ENCODE data around the gene ARHGEF39. TPM values are rescaled to one million over a fixed set of nuclear protein-coding genes. Genes with fewer than 3 reads are reported as not detected.
"Not testable (repeated sequence)": the region's sequence is repeated elsewhere in the genome, so short reads cannot be mapped to it uniquely, and the experiment has no call there.

Gene ARHGEF39
- total RNA-seq, 2 experiments from 2014 or later = 19.1 to 19.9 TPM

DNA sequence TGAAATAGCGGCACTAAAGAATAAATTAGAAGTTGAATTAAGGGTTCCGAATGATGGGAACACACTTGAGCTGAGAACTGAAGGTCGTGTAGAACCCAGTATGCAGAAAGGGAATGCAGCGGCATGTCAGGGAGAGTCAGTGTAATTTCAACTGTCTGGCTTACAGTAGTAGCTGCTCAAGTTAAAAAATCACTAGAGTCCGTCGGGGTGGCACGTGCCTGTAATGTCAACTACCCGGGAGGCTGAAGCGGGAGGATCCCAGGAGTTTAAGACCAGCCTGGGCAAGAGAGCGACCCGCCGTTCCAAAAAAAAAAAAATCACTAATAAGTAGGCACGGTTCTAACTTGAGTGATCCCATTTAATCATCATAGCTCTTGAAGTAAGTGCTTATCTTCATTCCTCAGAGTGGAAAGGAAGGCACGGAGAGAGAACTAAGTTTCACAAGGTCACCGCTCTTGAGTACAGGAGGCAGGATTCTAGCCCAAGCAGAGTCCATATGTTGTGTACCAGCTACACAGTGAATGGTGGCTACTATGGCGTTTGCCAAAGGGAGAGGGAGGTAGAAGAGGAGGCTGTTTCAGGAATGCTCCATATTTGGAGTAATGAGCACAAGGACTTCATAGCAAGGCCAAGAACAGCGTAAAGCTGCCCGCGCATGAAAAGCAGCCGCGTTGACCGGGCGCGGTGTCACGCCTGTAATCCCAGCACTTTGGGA lies 8.0 kb downstream of the ARHGEF39 start:
- Mint-ChIP-seq H3K4me3 (peak overlapping the region; percentile 93), H3K9me3 (no peaks in the 10 kb centered on the region), H3K36me3 (ENCODE audit: low read depth) (peaks cover 33% of the 10 kb centered on the region), H3K27ac (peak overlapping the region; percentile 94), H3K4me1 (peaks cover 58% of the 10 kb centered on the region), H3K27me3 (peaks cover 4% of the 10 kb centered on the region)
- ChIA-PET CTCF (interaction anchor here (1.3 to 12.1 kb wide), 13 partner anchors 8 to 100 kb away, joined by 4 to 223 read pairs (median 14); partner anchors contain the start of genes ARHGEF39, CD72, CREB3 and GBA2), POLR2A (interaction anchor here (0.6 to 11.8 kb wide), 20 partner anchors 8 to 585 kb away, joined by 3 to 257 read pairs (median 5); partner anchors contain the start of genes ARHGEF39, CA9, CD72 and CLTA)
- DNase-seq = no peak

- CTCF ChIA-PET = interaction anchor here (1.5 to 12.1 kb wide), 8 partner anchors 8 to 92 kb away, joined by 4 to 223 read pairs (median 31); partner anchors contain the start of genes ARHGEF39, CD72, CREB3 and GBA2
- Mint-ChIP-seq H3K4me3 (no peak overlapping the region), H3K4me1 (peaks cover 59% of the 10 kb centered on the region), H3K27me3 (peaks cover 4% of the 10 kb centered on the region), H3K27ac (no peak overlapping the region), H3K36me3 (ENCODE audit: low read depth) (peaks cover 29% of the 10 kb centered on the region), H3K9me3 (no peaks in the 10 kb centered on the region)
- POLR2A ChIA-PET = interaction anchor here (1.1 to 11.8 kb wide), 9 partner anchors 8 to 534 kb away, joined by 3 to 257 read pairs (median 3); partner anchors contain the start of genes ARHGEF39, CD72, CLTA and CREB3
- no peak for DNase-seq
These were observed 8.6 kb downstream of the ARHGEF39 start for GRCh38 chr9:35656348-35656747.

GRCh38 chr9:35653611-35654010 lies 11.4 kb downstream of the ARHGEF39 start:
- Mint-ChIP-seq H3K9me3 (no peaks in the 10 kb centered on the region), H3K36me3 (ENCODE audit: low read depth) (peaks cover 23% of the 10 kb centered on the region), H3K4me1 (peaks cover 51% of the 10 kb centered on the region), H3K4me3 (no peak overlapping the region), H3K27ac (no peak overlapping the region), H3K27me3 (peaks cover 4% of the 10 kb centered on the region)
- ChIA-PET CTCF (interaction anchor here (1.0 to 1.2 kb wide), 2 partner anchors 36 to 43 kb away, joined by 3 to 6 read pairs; no protein-coding TSS in a partner anchor), POLR2A (no interaction called here)
- no peak for DNase-seq

DNA sequence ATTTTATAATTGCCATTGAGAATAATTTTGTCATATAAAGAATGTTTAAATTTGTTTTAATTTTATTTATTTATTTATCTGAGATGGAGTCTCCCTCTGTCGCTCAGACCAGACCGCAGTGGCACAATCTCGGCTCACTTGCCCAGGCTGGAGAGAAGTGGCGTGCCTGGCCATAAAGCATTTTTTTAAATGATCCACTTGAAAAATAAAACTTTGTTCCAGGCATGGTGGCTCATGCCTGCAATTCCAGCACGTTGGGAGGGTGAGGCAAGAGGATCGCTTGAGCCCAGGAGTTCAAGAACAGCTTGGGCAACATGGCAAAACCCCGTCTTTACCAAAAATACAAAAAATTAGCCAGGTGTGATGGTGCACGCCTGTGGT lies 12.2 kb downstream of the ARHGEF39 start:
- H3K36me3 Mint-ChIP-seq (ENCODE audit: low read depth) = peaks cover 29% of the 10 kb centered on the region
- H3K4me3 Mint-ChIP-seq = no peak overlapping the region
- H3K4me1 Mint-ChIP-seq = peaks cover 57% of the 10 kb centered on the region
- H3K27ac Mint-ChIP-seq = no peak overlapping the region
- POLR2A ChIA-PET = interaction anchor here (7.3 to 8.7 kb wide), 2 partner anchors 8 to 77 kb away, joined by 85 to 257 read pairs; partner anchors contain the start of genes ARHGEF39, CCDC107, CREB3 and RMRP
- CTCF ChIA-PET = no interaction called here
- H3K27me3 Mint-ChIP-seq = peaks cover 2% of the 10 kb centered on the region
- H3K9me3 Mint-ChIP-seq = no peaks in the 10 kb centered on the region
- no peak for DNase-seq

DNA sequence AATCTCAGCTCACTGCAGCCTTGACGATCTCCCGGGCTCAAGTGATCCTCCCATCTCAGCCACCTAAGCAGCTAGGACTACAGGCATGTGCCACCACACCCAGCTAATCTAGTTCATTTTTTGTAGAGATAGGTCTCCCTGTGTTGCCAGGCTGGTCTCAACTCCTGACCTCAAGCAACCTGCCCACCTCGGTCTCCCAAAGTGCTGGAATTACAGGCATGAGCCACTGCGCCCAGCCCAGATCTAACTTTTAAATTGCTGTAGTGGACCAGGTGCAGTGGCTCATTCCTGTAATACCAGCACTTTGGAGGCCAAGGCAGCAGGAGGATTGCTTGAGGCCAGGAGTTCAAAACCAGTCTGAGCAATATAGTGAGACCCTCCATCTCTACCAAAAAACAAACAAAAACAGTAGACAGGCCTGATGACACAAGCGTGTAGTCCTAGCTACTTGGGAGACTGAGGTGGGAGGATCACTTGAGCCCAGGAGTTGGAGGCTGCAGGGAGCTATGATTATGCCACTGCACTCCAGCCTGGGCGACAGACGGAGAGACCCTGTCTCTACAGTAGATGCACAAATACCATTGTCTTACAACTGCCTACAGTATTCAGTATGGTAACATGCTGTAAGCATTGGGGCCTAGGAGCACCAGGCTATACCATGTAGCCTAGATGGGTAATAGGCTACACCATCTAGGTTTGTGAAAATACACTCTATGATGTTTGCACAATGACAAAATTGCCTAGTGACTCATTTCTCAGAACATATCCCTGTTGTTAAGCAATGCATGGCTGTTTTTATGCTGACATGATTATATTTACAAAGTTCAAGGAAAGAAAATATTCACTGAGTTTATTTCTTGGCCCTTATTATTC lies 12.8 kb downstream of the ARHGEF39 start:
- peak overlapping the region; percentile 59 for H3K27ac Mint-ChIP-seq
- no peak for DNase-seq
- POLR2A ChIA-PET = interaction anchor here (0.6 to 8.7 kb wide), 5 partner anchors 9 to 307 kb away, joined by 3 to 257 read pairs (median 85); partner anchors contain the start of genes ARHGEF39, CCDC107, CD72 and CREB3
- peaks cover 57% of the 10 kb centered on the region for H3K4me1 Mint-ChIP-seq
- peak overlapping the region; percentile 88 for H3K4me3 Mint-ChIP-seq
- H3K36me3 Mint-ChIP-seq (ENCODE audit: low read depth) = peaks cover 31% of the 10 kb centered on the region
- CTCF ChIA-PET = no interaction called here
- H3K9me3 Mint-ChIP-seq = no peaks in the 10 kb centered on the region
- H3K27me3 Mint-ChIP-seq = no peaks in the 10 kb centered on the region

DNA sequence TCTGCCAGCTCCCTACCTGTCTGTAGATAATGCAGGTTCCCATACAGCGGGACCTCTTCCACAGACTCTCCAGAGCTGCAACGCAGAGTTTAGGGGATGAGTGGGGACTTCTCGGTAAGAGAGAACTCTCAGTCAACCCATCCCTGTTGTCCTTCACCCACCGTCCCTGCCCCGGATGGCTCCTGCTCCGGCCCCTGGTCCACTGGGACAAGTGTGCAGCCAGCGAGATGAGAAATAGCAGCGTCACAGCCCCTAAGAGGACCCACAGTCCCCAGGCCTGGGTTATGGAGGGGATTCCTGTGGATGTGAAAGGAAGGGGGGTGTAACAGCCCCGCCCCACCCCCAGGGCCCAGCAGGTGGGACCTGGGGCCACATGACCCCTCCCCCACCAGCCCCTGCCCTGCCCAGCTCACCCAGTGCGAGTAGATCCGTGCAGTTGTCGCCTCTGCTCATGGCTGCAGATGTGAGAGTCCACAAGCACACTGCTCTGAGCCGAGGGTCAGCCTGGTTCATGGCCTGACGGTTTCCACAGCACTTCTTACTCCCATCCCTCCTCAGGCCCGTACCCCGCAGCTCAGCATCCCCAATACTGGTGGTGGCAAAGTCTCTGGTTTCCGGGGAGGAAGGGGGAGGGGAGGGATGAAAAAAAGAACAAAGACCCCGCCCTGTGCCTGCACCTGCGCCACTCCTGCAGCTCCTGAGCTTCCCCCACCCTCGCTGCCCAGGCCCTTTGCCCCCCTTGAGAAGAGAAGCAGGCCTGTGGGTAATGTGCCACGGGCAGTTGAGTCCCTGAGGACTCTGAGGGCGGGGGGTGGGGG lies 14.4 kb downstream of the ARHGEF39 start, which contains the start of gene SIT1:
Gene SIT1, minus strand, starts transcription at position 591 of the 818 bp plus-strand sequence. Its CDS starts 78 bp downstream, at position 513.
- Mint-ChIP-seq H3K9me3 (no peaks in the 10 kb centered on the region), H3K4me3 (peak within 1 kb of the TSS; percentile 88), H3K36me3 (ENCODE audit: low read depth) (peaks cover 31% of the 10 kb centered on the region), H3K27me3 (no peaks in the 10 kb centered on the region), H3K4me1 (peaks cover 48% of the 10 kb centered on the region), H3K27ac (peak within 1 kb of the TSS; percentile 92)
- ChIA-PET CTCF (interaction anchor here (0.6 to 7.4 kb wide), 6 partner anchors 10 to 178 kb away, joined by 3 to 223 read pairs (median 31); partner anchors contain the start of genes ARHGEF39, CCDC107, CREB3 and FAM221B), POLR2A (interaction anchor here (1.0 to 8.7 kb wide), 11 partner anchors 10 to 99 kb away, joined by 4 to 257 read pairs (median 10); partner anchors contain the start of genes ARHGEF39, CCDC107, CD72 and CREB3)
- peak; percentile 48 for DNase-seq

- Mint-ChIP-seq H3K9me3 (no peaks in the 10 kb centered on the region), H3K27ac (peak overlapping the region; percentile 92), H3K4me1 (peaks cover 53% of the 10 kb centered on the region), H3K27me3 (no peaks in the 10 kb centered on the region), H3K4me3 (peak overlapping the region; percentile 88), H3K36me3 (ENCODE audit: low read depth) (peaks cover 32% of the 10 kb centered on the region)
- ChIA-PET POLR2A (interaction anchor here (1.0 to 8.7 kb wide), 13 partner anchors 10 to 541 kb away, joined by 3 to 257 read pairs (median 9); partner anchors contain the start of genes ARHGEF39, CCDC107, CD72 and CLTA), CTCF (interaction anchor here (1.2 to 7.4 kb wide), 5 partner anchors 11 to 80 kb away, joined by 3 to 223 read pairs (median 50); partner anchors contain the start of genes ARHGEF39, CCDC107, CREB3 and RMRP)
- DNase-seq = peak; percentile 62
These were observed 15.3 kb downstream of the ARHGEF39 start for GRCh38 chr9:35649431-35650340.

- peaks cover 51% of the 10 kb centered on the region for H3K4me1 Mint-ChIP-seq
- DNase-seq = peak; percentile 93
- peak overlapping the region; percentile 92 for H3K27ac Mint-ChIP-seq
- H3K9me3 Mint-ChIP-seq = no peaks in the 10 kb centered on the region
- H3K4me3 Mint-ChIP-seq = peak overlapping the region; percentile 88
- ChIA-PET POLR2A (interaction anchor here (0.6 to 8.7 kb wide), 20 partner anchors 8 to 575 kb away, joined by 3 to 257 read pairs (median 8); partner anchors contain the start of genes ARHGEF39, CCDC107, CD72 and CREB3), CTCF (interaction anchor here (0.5 to 7.4 kb wide), 25 partner anchors 11 to 1313 kb away, joined by 3 to 223 read pairs (median 6); partner anchors contain the start of genes ARHGEF39, CCDC107, CREB3 and GBA2)
- H3K36me3 Mint-ChIP-seq (ENCODE audit: low read depth) = peaks cover 51% of the 10 kb centered on the region
- no peaks in the 10 kb centered on the region for H3K27me3 Mint-ChIP-seq
These were observed 18.3 kb downstream of the ARHGEF39 start for GRCh38 chr9:35646533-35647265.

- peaks cover 57% of the 10 kb centered on the region for H3K36me3 Mint-ChIP-seq (ENCODE audit: low read depth)
These were observed 18.9 kb downstream of the ARHGEF39 start for GRCh38 chr9:35646153-35646532.

GRCh38 chr9:35645736-35646135 lies 19.3 kb downstream of the ARHGEF39 start:
- ChIA-PET POLR2A (interaction anchor here (0.6 to 8.7 kb wide), 10 partner anchors 15 to 567 kb away, joined by 4 to 257 read pairs (median 16); partner anchors contain the start of genes ARHGEF39, CCDC107, CD72 and CREB3), CTCF (interaction anchor here (1.3 to 7.4 kb wide), 13 partner anchors 11 to 166 kb away, joined by 4 to 223 read pairs (median 21); partner anchors contain the start of genes ARHGEF39, CCDC107, CREB3 and GBA2)
- peak overlapping the region; percentile 92 for H3K27ac Mint-ChIP-seq
- peaks cover 61% of the 10 kb centered on the region for H3K36me3 Mint-ChIP-seq (ENCODE audit: low read depth)
- peak overlapping the region; percentile 88 for H3K4me3 Mint-ChIP-seq
- not testable (repeated sequence) for H3K9me3 Mint-ChIP-seq, H3K27me3 Mint-ChIP-seq, DNase-seq
- H3K4me1 Mint-ChIP-seq = peaks cover 45% of the 10 kb centered on the region

More at GRCh38 chr9:35646153-35646532, 18.9 kb downstream of the ARHGEF39 start:
- Mint-ChIP-seq H3K27me3 (no peaks in the 10 kb centered on the region), H3K27ac (peak overlapping the region; percentile 92), H3K4me1 (peaks cover 49% of the 10 kb centered on the region), H3K9me3 (no peaks in the 10 kb centered on the region), H3K4me3 (peak overlapping the region; percentile 88)
- POLR2A ChIA-PET = interaction anchor here (0.6 to 8.7 kb wide), 14 partner anchors 15 to 567 kb away, joined by 3 to 257 read pairs (median 12); partner anchors contain the start of genes ARHGEF39, CCDC107, CD72 and CREB3
- CTCF ChIA-PET = interaction anchor here (1.3 to 7.4 kb wide), 16 partner anchors 11 to 166 kb away, joined by 4 to 223 read pairs (median 11); partner anchors contain the start of genes ARHGEF39, CCDC107, CREB3 and GBA2
- DNase-seq = no peak
